H1 (cell line): ENCODE data around the gene TPP1. TPM values are rescaled to one million over a fixed set of nuclear protein-coding genes. Genes with fewer than 3 reads are reported as not detected.

Source experiments
- CTCF ChIA-PET: fragments of 300-600 bp; sonication (Branson Sonifier 250); formaldehyde crosslinking; loops from one replicate; lab custom pipeline; 2021; ENCODE audit not compliant: partially characterized antibody; lab: Charles Lee
- POLR2A ChIA-PET: fragments of 300-600 bp; sonication (Branson Sonifier 250); formaldehyde crosslinking; loops from one replicate; lab custom pipeline; 2021; ENCODE audit warnings: inconsistent platforms; ENCODE audit not compliant: partially characterized antibody; lab: Charles Lee
- DNase-seq, 2 experiments: peaks; one replicate each; pipeline versions ENCODE4 v3.0.0 to v3.0.0-alpha.2; 2010 to 2022; ENCODE audit warnings: low spot score in 2 of 2, low read depth in 1 of 2, mixed read lengths in 1 of 2
- FAIRE-seq: peaks from 2 replicates; lab custom pipeline; 2011; peaks lifted over from hg19 to GRCh38; lab: Jason Lieb, UNC
- H2AFZ ChIP-seq: 2 replicates; pipeline ENCODE4 v1.8.1; 2012; ENCODE audit warnings: low read length, inconsistent platforms
- H2AK5ac ChIP-seq: 2 replicates; pipeline ENCODE4 v1.6.1; 2013; ENCODE audit warnings: low read depth, low read length
- H2BK120ac ChIP-seq: replicated peaks from 2 replicates; pipeline ENCODE3; 2013; ENCODE audit warnings: low read depth, low read length, inconsistent platforms
- H2BK12ac ChIP-seq: 2 replicates; pipeline ENCODE4 v1.6.1; 2013; ENCODE audit warnings: low read depth, low read length
- H2BK15ac ChIP-seq: 2 replicates; pipeline ENCODE4 v1.6.1; 2013; ENCODE audit warnings: low read length
- H2BK20ac ChIP-seq: 2 replicates; pipeline ENCODE4 v1.6.1; 2013; ENCODE audit warnings: low read length
- H2BK5ac ChIP-seq: 2 replicates; pipeline ENCODE4 v1.6.1; 2013; ENCODE audit warnings: low read depth, low read length
- H3K14ac ChIP-seq: 2 replicates; pipeline ENCODE4 v1.6.1; 2013; ENCODE audit warnings: inconsistent platforms; ENCODE audit not compliant: insufficient read length
- H3K18ac ChIP-seq: 2 replicates; pipeline ENCODE4 v1.6.1; 2013; ENCODE audit warnings: low read length; ENCODE audit errors: extremely low read depth
- H3K23ac ChIP-seq: 2 replicates; pipeline ENCODE4 v1.6.1; 2013; ENCODE audit warnings: inconsistent platforms; ENCODE audit not compliant: insufficient read length
- H3K23me2 ChIP-seq: 2 replicates; pipeline ENCODE4 v1.6.1; 2013; ENCODE audit warnings: low read depth, low read length
- H3K27ac ChIP-seq: 2 replicates; pipeline ENCODE4 v1.6.1; 2011; ENCODE audit warnings: low read depth, low read length, inconsistent platforms
- H3K27me3 ChIP-seq, 4 experiments: replicated peaks in 1 of 4; 1 replicate in 1 of 4; 2 replicates in 3 of 4; pipeline versions ENCODE4 v1.6.1 to v1.8.1; 2011 to 2013; ENCODE audit warnings: low read length in 3 of 4, mild to moderate bottlenecking in 3 of 4, inconsistent platforms in 2 of 4, mixed read lengths in 2 of 4, moderate library complexity in 1 of 4; ENCODE audit not compliant: control insufficient read depth in 3 of 4, insufficient read depth in 3 of 4; ENCODE audit errors: extremely low read depth in 1 of 4
- H3K36me3 ChIP-seq, 4 experiments: 2 replicates each; pipeline versions ENCODE4 v1.6.1 to v1.8.1; 2011 to 2013; ENCODE audit warnings: mild to moderate bottlenecking in 4 of 4, low read length in 3 of 4, moderate library complexity in 2 of 4, control low read depth in 1 of 4, inconsistent platforms in 1 of 4; ENCODE audit not compliant: insufficient read depth in 4 of 4, control insufficient read depth in 2 of 4
- H3K4ac ChIP-seq: replicated peaks from 2 replicates; pipeline ENCODE3; 2013; ENCODE audit warnings: low read length, low read depth, mixed read lengths, inconsistent platforms; ENCODE audit not compliant: insufficient read length
- H3K4me1 ChIP-seq, 4 experiments: replicated peaks in 1 of 4; 1 replicate in 1 of 4; 2 replicates in 3 of 4; pipeline versions ENCODE4 v1.6.1 to v1.8.1; 2011 to 2013; ENCODE audit warnings: low read length in 3 of 4, inconsistent platforms in 2 of 4, mixed read lengths in 1 of 4; ENCODE audit not compliant: insufficient read depth in 4 of 4, control insufficient read depth in 3 of 4
- H3K4me2 ChIP-seq, 2 experiments: 2 replicates each; pipeline versions ENCODE4 v1.6.1 to v1.8.1; 2011 to 2013; ENCODE audit warnings: low read depth in 2 of 2, low read length in 2 of 2, control low read depth in 1 of 2, inconsistent platforms in 1 of 2, mild to moderate bottlenecking in 1 of 2; ENCODE audit not compliant: insufficient read depth in 1 of 2
- H3K4me3 ChIP-seq, 4 experiments: fragments of 200-600, 300-600 bp in 1 of 4; sonication (generic), shearing (Covaris generic), sonication (Bioruptor Twin) in 1 of 4; 2 replicates each; pipeline versions ENCODE4 v1.5.1 to v1.8.1; 2011 to 2016; ENCODE audit warnings: low read length in 4 of 4, low read depth in 3 of 4, control low read depth in 2 of 4, inconsistent platforms in 2 of 4, mild to moderate bottlenecking in 2 of 4, mixed read lengths in 1 of 4, moderate library complexity in 1 of 4; ENCODE audit not compliant: insufficient read depth in 2 of 4; ENCODE audit errors: extremely low read depth in 1 of 4
- H3K56ac ChIP-seq: replicated peaks from 2 replicates; pipeline ENCODE3; 2013; ENCODE audit warnings: low read depth, mild to moderate bottlenecking, mixed read lengths, low read length, inconsistent platforms; ENCODE audit not compliant: insufficient read length
- H3K79me1 ChIP-seq: 2 replicates; pipeline ENCODE4 v1.6.1; 2013; ENCODE audit warnings: low read depth, low read length, control low read depth
- H3K79me2 ChIP-seq, 2 experiments: 2 replicates each; pipeline versions ENCODE4 v1.6.1 to v1.8.1; 2012 to 2013; ENCODE audit warnings: low read length in 2 of 2, mild to moderate bottlenecking in 2 of 2, inconsistent platforms in 1 of 2; ENCODE audit not compliant: insufficient read depth in 2 of 2, control insufficient read depth in 1 of 2
- H3K9ac ChIP-seq, 4 experiments: replicated peaks in 1 of 4; 1 replicate in 1 of 4; 2 replicates in 3 of 4; pipeline versions ENCODE4 v1.6.1 to v1.8.1; 2011 to 2013; ENCODE audit warnings: low read depth in 3 of 4, low read length in 3 of 4, control low read depth in 2 of 4, mild to moderate bottlenecking in 2 of 4, moderate library complexity in 2 of 4, inconsistent platforms in 1 of 4; ENCODE audit errors: extremely low read depth in 1 of 4
- H3K9me3 ChIP-seq, 2 experiments: 2 replicates each; pipeline versions ENCODE4 v1.6.1 to v1.8.1; 2012 to 2013; ENCODE audit warnings: mild to moderate bottlenecking in 2 of 2, moderate library complexity in 2 of 2, control low read depth in 1 of 2, inconsistent platforms in 1 of 2, low read depth in 1 of 2, low read length in 1 of 2, mixed read lengths in 1 of 2; ENCODE audit not compliant: insufficient read depth in 2 of 2
- H4K20me1 ChIP-seq, 2 experiments: replicated peaks in 1 of 2; 2 replicates each; pipeline versions ENCODE3 to v1.8.1; 2011 to 2013; ENCODE audit warnings: inconsistent platforms in 2 of 2, low read length in 2 of 2, mild to moderate bottlenecking in 1 of 2; ENCODE audit not compliant: insufficient read depth in 2 of 2, control insufficient read depth in 1 of 2
- H4K5ac ChIP-seq: 2 replicates; pipeline ENCODE4 v1.6.1; 2013; ENCODE audit warnings: low read length, low read depth, mixed read lengths, inconsistent platforms; ENCODE audit not compliant: insufficient read length
- H4K8ac ChIP-seq: 2 replicates; pipeline ENCODE4 v1.8.0; 2013; ENCODE audit warnings: mild to moderate bottlenecking, moderate library complexity, low read length, inconsistent platforms; ENCODE audit not compliant: insufficient read depth; ENCODE audit errors: extremely low read depth
- H4K91ac ChIP-seq: replicated peaks from 2 replicates; pipeline ENCODE3; 2013; ENCODE audit warnings: low read length, mixed read lengths, inconsistent platforms; ENCODE audit not compliant: insufficient read length
- E2F6 ChIP-seq: IDR thresholded peaks from 2 replicates; pipeline ENCODE4 v1.6.1; 2012; ENCODE audit warnings: inconsistent platforms
- GTF2F1 ChIP-seq: IDR thresholded peaks from 2 replicates; pipeline ENCODE4 v1.6.1; 2012; ENCODE audit warnings: low read depth, low read length, improper control_type of control experiment, borderline replicate concordance
- JUN ChIP-seq: IDR thresholded peaks from 2 replicates; pipeline ENCODE4 v1.6.1; 2011; ENCODE audit warnings: low read depth, mild to moderate bottlenecking, improper control_type of control experiment, low read length
- KDM1A ChIP-seq: fragments of 200-600, 300-600 bp; sonication (generic); IDR thresholded peaks from 2 replicates; pipeline ENCODE4 v1.7.1; 2016; ENCODE audit warnings: mild to moderate bottlenecking, low read length, borderline replicate concordance
- MAFK ChIP-seq: IDR thresholded peaks from 2 replicates; pipeline ENCODE4 v1.6.1; 2012; ENCODE audit warnings: low read depth, mild to moderate bottlenecking, improper control_type of control experiment, low read length
- NANOG ChIP-seq: IDR thresholded peaks from 2 replicates; pipeline ENCODE4 v1.6.1; 2011; ENCODE audit warnings: low read length, low read depth, mild to moderate bottlenecking, inconsistent platforms; ENCODE audit not compliant: insufficient read depth, poor library complexity, severe bottlenecking
- POLR2A ChIP-seq, 2 experiments: IDR thresholded peaks; 1 replicate in 1 of 2; 2 replicates in 1 of 2; pipeline ENCODE4 v1.6.1; 2011; ENCODE audit warnings: low read depth in 2 of 2, low read length in 2 of 2, mild to moderate bottlenecking in 2 of 2; ENCODE audit errors: control extremely low read depth in 1 of 2
- POU5F1 ChIP-seq: IDR thresholded peaks from 2 replicates; pipeline ENCODE4 v1.6.1; 2011; ENCODE audit warnings: low read depth, mild to moderate bottlenecking, low read length, moderate library complexity
- SP1 ChIP-seq: IDR thresholded peaks from 2 replicates; pipeline ENCODE4 v1.6.1; 2011; ENCODE audit warnings: low read depth, low read length
- SUZ12 ChIP-seq: fragments of 200-600 bp; sonication (generic); IDR thresholded peaks from 2 replicates; pipeline ENCODE4 v1.6.1; 2012; ENCODE audit warnings: mild to moderate bottlenecking, inconsistent platforms, low read length, moderate library complexity, mixed read lengths
- TAF7 ChIP-seq: optimal IDR thresholded peaks from 2 replicates; pipeline ENCODE3; 2011; ENCODE audit warnings: low read depth, mild to moderate bottlenecking, inconsistent platforms, low read length, moderate library complexity, borderline replicate concordance
- WGBS, 2 experiments: shearing (Covaris generic) in 1 of 2; methylation state at CpG; one replicate each; pipeline versions ENCODE4 v1.1.6 to v1.1.7; 2013 to 2015; ENCODE audit warnings: low lambda C conversion rate in 2 of 2, mixed read lengths in 2 of 2, inconsistent platforms in 1 of 2, low coverage in 1 of 2, missing lambda C conversion rate in 1 of 2; ENCODE audit not compliant: insufficient replicate concordance in 2 of 2, insufficient coverage in 1 of 2, insufficient read length in 1 of 2; ENCODE audit errors: extremely low coverage in 1 of 2, missing lambda C conversion rate in 1 of 2; 5-methylcytosine and 5-hydroxymethylcytosine counted together
- polyA plus RNA-seq, 7 experiments: library from polyadenylated mRNA; depleted of rRNA in 3 of 7; stranded (reverse) in 5 of 7; unstranded in 2 of 7; fragments of >200 nt in 5 of 7; fragments of 200-250 nt in 2 of 7; gene quantifications; 1 replicate in 5 of 7; 2 replicates in 1 of 7; 4 replicates in 1 of 7; pipeline versions ENCODE4 v1.2.1 to v1.2.3, GENCODE V29; 2011 to 2013; ENCODE audit warnings: missing spikeins in 2 of 7, mixed read lengths in 2 of 7
- total RNA-seq: library from RNA; stranded (reverse); fragmentation: NEBNext Ultra II Directional; extraction: Animal tissue kit (Norgen Biotek cat#: 25700); gene quantifications from 2 replicates; pipeline ENCODE4 v1.2.1, GENCODE V29; 2021

Gene TPP1
- total and polyA plus RNA-seq, 2 of the 8 experiments (the other 6 are each of a cell fraction or from before 2014, with no cell fraction given) = 36.1 to 77.5 TPM

GRCh38 chr11:6606471-6607189, 12.6 kb downstream of the TPP1 start:
- H3K9me3 ChIP-seq = no peaks in the 10 kb centered on the region
- no peaks in the 10 kb centered on the region for H4K20me1 ChIP-seq
- H2BK5ac ChIP-seq = peak overlapping the region; percentile 81
- 28% methylated on average over 11 of the region's 11 CpGs; no CpG with 5 or more reads in 1 of the 2 experiments for WGBS, 2 experiments
- no peak overlapping the region for H2AFZ ChIP-seq
- H3K56ac ChIP-seq = no peak overlapping the region
- no peak overlapping the region; the same call in 1 of the 2 replicates for H4K8ac ChIP-seq
- H3K14ac ChIP-seq = no peak overlapping the region
- H3K27ac ChIP-seq = peak overlapping the region; percentile 59; the same call in 1 of the 2 replicates
- H3K4me2 ChIP-seq = peak overlapping the region; percentile 53 to 54
- peaks cover 12% of the 10 kb centered on the region; the same call in 1 of the 2 replicates for H3K79me1 ChIP-seq
- DNase-seq (peak; percentile 89 to 90), FAIRE-seq (peak; percentile 32)
- peak overlapping the region; percentile 32 for H4K91ac ChIP-seq
- H3K27me3 ChIP-seq = no peaks in the 10 kb centered on the region
- POLR2A ChIA-PET = interaction anchor here (0.6 to 4.8 kb wide), 18 partner anchors 10 to 134 kb away, joined by 3 to 31 read pairs (median 4); partner anchors contain the start of genes ARFIP2, TIMM10B, TPP1 and TRIM3
- peaks cover 8 to 29% (median 12%) of the 10 kb centered on the region in 4 experiments for H3K4me1 ChIP-seq
- peaks cover 20% of the 10 kb centered on the region for H3K23me2 ChIP-seq
- H2BK12ac ChIP-seq = peak overlapping the region; percentile 82; the same call in 1 of the 2 replicates
- 0 out of 2 replicates have a peak overlapping the region, but pooled peaks have one; percentile 56 for H2BK20ac ChIP-seq
- peak overlapping the region; percentile 53; the same call in 1 of the 2 replicates for H2BK15ac ChIP-seq
- CTCF ChIA-PET = interaction anchor here (0.6 to 2.2 kb wide), 8 partner anchors 10 to 98 kb away, joined by 3 to 10 read pairs (median 3); partner anchors contain the start of genes MRPL17 and TPP1
- peaks cover 17 to 36% (median 31%) of the 10 kb centered on the region in 4 experiments for H3K36me3 ChIP-seq
- peak overlapping the region; percentile 76 for H3K18ac ChIP-seq
- H3K79me2 ChIP-seq = peaks cover 3 to 54% of the 10 kb centered on the region in 2 experiments
- H2AK5ac ChIP-seq = no peak overlapping the region
- H3K9ac ChIP-seq = peak overlapping the region in 3 of 4 experiments; percentile 25 to 51 (median 45); a peak in 4 of 7 replicates
- peak overlapping the region; percentile 16 for H3K4ac ChIP-seq
- no peak overlapping the region for H3K23ac ChIP-seq
- H2BK120ac ChIP-seq = no peak overlapping the region
- peak overlapping the region; percentile 17 for H4K5ac ChIP-seq
- peak overlapping the region in 2 of 4 experiments; percentile 4 to 9; a peak in 1 of 8 replicates for H3K4me3 ChIP-seq
- TF ChIP-seq POU5F1 = no peak
- no peak for TF ChIP-seq E2F6
- TF ChIP-seq KDM1A = no peak
- TF ChIP-seq GTF2F1 = no peak
- TF ChIP-seq TAF7 = peak; percentile 85
- no peak for TF ChIP-seq SUZ12
- TF ChIP-seq POLR2A (IDR thresholded peaks at IDR 0.05; ENCODE audit: control extremely low read depth in 1 of 2, low read depth in 2 of 2, low read length in 2 of 2) = peak; percentile 78 to 94
- TF ChIP-seq MAFK = no peak
- no peak for TF ChIP-seq NANOG
- TF ChIP-seq JUN = peak; percentile 85
- peak; percentile 38; the same call in 1 of the 2 replicates for TF ChIP-seq SP1
